GM21528 (cell line): Measurements from ENCODE around the gene CPVL.
A peak's percentile ranks its signal among the peaks of the same experiment; 100 is the strongest.
"Not testable (repeated sequence)": the region's sequence is repeated elsewhere in the genome, so short reads cannot be mapped to it uniquely, and the experiment has no call there.

Experiments used
- ATAC-seq: cut with Tn5 transposase; IDR thresholded peaks from one replicate; pipeline ENCODE4 v1.9.1; 2021; ENCODE audit warnings: mild to moderate bottlenecking, moderate library complexity; ENCODE audit not compliant: unreplicated experiment, low FRiP score

CPVL gene

DNA sequence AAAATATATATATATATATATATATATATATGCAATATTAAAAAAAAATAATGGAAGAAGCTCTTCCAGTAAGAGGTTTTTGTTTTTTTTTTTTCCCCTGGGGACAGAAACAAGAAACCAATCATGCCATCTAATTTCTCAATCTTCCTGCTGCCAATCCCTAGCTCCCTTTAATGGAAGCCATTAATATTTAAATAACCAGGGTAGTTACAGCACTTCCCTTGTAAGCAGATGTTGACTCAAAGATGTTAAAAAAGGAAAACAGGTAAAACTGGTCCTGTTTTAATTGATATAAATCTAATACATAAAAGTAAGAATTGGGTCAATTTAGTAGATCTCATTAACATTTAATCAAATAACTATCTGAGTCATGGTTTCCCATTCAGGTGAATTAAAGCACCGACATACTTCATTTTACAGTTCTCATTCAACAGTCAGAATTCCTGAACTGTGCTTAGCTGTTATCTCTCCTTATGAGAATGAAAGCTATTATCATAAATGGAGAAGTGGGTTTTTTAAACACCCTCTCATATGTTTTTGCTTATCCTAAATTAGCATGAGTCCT, 22.6 kb downstream of the CPVL start:
- no peak for ATAC-seq

DNA sequence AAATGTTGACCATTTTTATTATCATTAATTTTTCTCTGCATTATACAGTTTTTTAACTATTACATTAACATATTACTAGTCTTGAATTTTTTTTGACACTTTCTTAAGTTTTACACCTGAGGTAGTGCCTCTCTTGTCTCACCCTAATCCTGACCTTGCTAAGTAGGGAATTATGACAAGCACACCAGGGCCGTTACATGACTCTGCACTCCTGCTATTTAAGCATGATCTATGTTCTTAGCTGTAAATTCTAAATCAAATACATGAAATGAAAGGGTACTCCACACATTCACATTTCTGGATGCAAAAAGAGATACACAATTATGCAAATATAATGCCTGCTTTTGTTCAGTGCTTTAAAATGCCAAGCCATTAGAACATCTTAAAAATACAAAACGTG, 23.6 kb downstream of the CPVL start:
- ATAC-seq: no peak

DNA sequence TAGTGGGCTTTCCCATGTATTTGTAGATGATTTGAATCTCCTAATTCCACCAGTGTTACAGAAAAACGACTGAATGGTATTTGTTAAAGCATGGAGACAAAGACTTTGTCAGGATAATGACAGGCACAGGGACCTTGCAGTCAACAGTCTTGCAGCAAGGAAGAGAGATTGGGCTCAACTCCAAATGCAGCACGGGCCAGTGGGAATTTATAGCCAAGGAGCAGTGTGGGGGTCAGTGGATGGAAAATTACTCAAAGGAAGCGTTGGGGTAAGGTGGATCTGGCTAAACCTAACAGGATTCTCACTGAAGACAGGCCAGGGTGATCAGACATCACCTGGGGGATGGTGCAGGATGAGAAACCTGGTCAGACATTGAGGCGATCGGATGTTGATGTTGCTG, 24.3 kb downstream of the CPVL start:
- ATAC-seq: no peak

DNA sequence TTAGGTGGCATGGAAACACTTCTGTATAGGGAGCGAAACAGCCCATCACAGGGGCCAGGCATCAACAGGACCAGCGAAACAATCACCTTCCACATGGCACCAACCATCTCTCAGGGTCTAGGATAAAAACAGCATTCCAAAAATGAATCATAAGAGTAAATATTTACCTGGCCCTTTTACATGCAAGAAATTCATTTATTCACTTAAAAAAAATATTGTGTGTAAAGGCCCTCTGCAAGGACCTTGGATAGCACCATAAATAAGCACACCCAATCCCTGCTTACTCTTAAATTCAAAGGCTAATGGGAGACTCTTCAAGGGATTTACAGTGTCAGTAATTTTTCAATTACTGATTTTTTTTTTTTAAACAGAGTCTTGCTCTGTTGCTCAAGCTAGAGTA, 25.4 kb downstream of the CPVL start:
- ATAC-seq: no peak

DNA sequence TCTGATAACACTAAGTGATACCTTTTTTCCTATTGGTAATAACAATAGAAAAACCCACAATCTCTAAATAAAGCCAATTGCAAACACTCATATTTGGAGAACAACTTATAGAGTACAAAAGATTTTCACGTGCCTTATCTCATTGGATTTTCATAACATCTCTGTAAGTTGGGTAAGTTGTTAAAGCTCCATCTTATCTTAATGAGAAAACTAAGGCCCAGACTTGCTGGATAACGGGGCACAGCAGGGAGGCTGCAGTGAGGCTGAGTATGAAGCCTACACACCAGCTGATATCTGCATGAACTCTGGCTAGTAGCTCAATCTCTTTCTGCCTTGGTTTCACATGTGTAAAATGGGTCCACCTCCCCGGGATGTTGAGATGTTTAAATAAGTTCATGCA, 26.8 kb downstream of the CPVL start:
- ATAC-seq: no peak

DNA sequence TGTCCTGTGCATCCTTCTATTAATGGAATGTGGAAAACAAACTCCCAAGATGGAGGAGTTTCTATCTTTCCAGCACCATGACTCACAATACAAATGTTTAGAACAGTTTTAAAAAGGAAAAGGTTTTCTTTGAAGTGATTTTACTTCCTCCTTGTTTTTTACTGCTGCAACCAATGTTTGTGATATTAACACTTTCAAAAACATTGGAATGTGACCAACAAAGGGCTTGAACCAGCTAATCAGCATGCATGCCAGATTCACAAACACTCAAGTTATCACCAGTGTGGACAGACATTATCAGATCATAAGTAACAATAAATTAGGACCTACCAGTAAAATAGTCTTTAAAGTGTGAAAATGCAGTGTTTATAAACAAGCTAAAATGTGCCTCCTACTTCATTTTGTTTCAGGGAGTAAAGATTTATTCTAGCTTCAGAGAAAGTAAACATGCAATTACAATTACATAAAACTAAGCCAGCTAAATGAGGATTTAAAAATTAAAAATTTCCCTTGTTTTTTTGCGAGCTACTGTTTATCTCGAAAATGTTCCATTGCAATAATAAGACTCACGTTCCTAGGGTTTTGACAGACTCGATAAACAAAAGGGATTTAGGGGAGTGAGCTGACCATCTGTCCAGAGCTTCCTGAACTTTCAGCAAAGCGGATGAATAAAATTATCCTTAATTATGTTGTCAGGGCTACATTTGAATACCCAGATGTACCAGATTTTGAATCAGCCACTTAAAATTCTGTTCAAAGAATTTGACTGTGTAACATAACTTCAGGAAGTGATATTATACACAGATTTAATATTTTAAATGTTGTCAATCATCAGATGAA, 29.8 kb downstream of the CPVL start:
- ATAC-seq: no peak

DNA sequence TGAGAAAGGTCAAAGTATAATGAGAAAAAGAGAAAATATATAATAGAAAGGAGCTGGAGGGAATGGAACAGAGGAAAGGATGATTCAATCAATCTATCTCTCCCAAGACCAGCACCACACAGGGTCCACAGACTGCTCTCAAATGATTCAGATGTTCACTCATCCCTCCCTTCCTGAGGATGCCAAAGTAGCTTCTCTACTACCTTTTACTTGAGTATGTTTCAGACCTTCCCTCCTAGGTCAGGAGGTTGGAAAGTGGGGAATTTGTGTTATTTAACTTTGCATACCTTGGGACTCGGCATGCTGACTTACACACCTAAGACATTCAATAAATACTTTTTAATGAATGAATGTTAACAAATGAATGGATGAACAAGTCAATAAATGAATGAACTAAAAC, 30.6 kb downstream of the CPVL start:
- ATAC-seq: no peak

DNA sequence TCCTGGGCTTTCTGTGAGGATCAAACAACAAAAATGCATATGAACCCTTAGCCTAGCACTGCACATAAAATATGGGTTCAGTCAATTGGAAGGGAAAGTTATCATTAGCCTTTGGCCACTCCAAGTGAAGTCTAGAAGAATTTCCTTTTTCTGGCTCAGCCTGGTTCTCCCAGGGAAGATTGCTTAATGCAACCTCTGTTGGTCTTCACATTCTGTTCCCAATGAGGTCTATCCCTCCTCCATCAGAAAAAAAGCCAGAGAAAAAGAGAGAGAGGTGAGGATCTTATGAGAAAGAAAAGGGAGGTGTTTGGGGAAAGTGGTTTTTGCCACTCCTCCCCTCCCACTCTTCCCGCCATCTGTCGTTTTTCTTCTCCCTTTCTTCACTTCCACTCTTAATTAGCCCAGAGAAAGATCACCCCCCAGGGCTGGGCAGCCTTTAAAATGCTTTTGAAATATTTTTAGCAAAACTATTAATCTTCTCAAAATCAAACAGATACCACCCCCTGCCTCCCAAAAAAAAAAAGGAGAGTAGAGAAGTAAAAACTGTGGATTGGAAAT, 31.1 kb downstream of the CPVL start:
- no peak for ATAC-seq

DNA sequence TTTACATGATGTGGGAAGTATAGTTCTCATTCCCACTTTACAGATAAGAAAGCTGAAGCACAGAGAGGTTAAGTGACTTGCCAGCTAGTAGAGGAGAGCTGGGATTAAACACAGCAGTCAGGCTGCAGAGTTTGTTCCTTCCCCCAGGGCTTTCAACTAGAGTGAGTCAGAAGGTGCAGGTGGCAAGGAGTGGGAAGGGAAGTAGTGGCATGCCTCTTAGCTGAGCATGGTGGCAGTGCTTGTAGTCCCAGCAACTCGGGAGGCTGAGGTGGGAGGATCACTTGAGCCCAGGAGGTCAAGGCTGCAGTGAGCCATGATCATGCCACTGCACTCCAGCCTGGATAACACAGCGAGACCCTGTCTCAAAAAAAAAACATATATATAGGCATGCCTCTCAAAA, 32.1 kb downstream of the CPVL start:
- ATAC-seq: not testable (repeated sequence)

DNA sequence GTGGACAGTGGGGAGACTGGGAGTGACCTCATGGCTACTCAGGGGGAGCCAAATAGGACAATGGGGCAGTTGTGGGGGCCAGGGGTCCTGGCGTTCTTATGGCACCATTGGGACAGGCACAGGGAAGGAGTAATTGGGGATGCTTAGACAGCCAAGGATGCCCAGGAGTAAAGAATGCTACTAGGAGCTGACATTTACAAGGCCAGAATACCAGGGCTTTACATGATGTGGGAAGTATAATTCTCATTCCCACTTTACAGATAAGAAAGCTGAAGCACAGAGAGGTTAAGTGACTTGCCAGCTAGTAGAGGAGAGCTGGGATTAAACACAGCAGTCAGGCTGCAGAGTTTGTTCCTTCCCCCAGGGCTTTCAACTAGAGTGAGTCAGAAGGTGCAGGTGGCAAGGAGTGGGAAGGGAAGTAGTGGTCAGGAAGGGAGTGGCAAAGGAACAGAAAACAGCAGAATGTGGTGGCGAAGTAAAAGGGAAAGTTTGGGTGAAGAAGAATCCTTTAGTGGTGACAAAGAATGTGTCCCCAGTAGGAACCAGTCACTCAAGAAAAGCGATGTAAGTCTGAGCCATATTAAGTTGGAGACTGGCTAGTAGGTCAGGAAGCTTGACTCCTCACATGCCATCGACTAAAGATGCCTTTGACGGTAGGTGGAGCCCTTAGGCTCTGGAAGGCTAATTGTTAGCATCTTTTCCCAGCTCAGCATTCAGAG, 32.8 kb downstream of the CPVL start:
- no peak for ATAC-seq

DNA sequence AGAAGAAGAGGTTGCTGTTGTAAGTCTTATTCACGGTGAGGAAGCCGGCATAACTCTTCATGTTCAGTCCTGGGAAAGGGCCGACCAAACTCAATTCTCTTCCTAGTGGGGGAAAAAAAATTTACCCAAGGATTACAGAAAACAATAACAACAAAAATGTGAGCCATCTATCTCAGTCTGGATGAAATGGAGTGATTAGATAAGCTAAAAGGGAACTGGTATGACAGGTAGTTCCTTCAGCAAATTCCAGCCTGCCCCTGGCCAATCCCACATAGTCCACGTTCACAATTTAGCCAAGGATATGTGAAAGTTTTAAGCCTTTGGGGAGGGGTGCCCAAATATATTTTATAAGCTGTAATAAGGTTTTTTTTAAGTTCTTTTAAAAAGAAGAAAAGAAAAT, 33.6 kb downstream of the CPVL start:
- ATAC-seq: no peak

DNA sequence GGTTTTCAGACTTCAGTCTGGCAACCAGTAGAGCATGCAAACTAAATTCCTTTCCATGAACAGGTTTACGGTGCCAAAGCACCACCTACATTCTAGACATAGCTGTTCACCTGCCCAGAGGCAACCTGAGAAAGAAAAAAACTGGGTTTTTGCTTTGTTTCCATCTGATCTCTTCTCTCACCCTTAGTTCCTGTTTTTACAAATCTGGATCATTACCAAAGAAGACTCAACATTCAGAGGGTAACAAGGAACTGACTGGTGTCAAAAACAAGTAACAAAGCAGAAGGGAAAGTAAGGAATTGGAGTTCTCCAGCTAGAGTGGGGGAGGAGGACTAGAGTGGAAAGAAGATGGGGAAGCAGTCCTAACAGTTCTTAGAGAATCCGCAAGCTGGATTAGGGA, 36.4 kb downstream of the CPVL start:
- ATAC-seq: no peak

DNA sequence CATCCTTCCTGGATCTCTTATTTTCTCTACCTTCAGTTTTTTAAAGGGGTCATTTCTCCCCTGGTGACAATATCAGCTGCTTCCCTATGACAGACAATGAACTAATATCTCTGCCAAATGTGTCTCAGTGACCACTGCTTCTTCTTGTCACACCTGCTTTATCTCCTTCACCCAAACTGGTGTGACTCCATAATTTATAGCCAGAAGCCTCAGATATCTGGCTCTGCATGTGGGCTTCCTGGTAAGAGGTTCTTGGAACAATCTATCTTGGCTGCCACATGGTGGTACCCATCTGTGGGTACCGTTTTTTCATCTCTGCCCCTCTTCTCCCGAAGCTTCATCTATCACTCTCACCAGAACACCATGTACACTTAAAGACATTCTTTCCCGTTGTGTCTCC, 37.0 kb downstream of the CPVL start:
- ATAC-seq: no peak

DNA sequence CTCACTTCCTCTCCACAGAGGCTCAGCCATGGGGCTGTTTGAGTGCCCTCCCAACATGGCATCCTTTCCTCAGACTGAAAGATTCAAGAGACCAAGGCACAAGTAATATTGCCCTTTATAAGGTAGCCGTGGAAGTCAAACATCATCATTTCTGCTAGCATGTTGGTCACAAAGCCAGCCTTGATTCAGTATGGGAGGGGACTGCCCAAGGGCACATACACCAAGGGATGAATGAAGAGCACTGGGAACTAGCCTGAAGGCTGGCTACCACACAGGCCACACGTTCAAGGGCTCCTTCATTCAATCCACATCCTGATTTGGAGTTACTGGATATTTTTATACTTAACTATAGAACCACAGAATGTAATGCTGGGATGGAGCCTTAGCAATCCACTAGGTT, 39.3 kb downstream of the CPVL start:
- ATAC-seq: no peak

DNA sequence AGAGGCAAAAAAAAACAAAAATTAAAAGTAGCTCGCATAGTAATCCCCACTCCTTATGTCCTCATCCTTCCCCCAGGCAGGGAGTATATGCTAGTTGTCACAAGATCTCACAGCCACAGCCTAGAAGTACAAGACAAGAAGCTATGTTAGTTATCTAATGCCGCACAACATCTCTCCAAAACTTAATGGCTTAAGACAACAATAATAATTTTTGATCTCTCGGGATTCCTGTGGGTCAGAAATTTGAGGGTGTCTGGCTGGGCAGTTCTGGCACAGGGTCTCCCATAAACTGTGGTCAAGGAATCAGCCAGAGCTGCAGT, 39.7 kb downstream of the CPVL start:
- no peak for ATAC-seq

DNA sequence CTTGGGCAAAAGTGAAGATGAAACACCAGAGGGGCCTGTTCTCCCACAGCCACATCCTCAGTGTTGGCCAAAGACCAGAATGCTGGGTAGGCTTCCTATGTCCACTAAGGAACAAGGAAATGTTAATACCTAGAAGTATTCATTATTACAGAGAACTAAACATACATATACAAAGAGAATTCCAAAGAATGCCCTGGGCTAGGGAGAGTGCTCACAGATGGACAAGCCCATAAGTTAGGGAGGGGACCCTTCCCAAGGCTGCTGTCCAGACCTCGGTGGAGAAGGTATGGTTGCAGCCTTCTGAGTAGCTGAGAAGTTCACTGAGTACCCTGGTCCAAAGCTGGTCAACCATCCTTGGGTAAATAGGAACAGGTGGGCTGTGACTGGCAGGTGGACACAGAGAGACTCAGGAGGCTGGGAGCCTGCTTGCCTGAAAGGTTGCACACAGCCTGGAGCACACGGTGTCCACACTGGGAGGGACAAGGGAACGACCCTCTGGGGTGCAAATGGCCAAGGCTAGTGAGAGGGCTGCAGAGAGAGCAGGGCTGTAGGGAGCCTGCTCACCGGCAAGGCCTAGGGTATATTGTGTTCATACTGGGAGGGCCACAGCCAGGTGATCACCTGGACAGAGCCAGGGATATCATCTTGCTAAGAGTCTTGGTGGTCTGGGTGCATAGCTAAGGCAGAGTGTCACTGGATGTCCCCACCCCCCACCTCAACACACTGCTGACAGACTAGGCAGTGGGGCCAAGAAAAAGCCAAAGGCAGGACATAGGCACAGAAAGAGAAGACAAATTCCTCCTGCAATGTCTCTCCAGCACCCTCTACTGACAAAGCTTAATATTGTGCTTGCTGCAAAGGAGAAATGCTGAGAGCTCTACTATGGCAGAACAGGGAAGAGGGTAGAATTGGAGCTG, 40.3 kb downstream of the CPVL start:
- peak; percentile 55 for ATAC-seq

DNA sequence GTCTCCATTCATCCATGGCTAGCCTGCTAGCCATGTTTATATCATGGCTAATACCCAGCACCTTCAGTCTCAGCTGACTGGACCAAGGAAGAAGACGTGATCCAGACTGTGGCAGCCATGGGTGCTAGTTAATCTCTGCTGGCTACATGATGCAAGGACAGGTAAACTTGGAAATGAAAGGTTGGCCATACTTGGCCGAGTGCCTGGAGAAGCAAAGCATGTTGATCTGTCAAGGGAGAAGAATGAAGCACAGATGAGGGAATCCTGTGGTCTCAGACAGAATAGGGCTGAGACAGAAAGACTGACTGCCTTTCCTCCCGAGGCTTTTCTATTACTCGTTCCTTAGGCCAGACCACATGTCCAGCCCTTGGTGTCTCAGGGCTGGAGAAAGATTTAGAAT, 41.1 kb downstream of the CPVL start:
- ATAC-seq: no peak

DNA sequence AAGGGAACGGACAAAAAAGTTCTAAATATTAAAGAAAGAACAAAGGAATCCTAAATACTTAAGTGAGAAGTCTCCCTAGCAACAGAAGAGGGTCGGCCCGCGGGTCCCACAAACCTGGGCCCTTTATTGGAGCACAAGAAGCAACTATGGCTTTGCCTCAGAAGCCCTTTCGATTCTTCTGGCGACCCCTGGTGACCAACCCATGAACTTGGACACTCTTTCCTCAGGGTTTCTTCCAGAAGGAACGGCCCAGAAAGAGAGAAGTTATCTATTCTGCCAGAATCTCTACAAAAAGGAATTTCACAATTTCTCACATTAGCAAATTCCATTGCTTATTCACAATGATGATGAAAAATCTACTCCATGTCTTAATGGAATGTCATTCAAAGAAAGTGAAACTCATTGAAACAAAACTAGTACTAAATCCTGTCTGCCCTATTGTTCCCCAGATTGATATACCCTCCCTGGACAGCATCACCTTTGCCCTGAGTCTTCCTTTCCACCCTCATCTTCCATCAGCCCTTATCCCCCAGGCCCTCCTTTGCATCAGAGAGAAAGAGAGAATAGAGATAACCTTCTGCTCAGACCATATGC, 43.7 kb downstream of the CPVL start:
- ATAC-seq: no peak

DNA sequence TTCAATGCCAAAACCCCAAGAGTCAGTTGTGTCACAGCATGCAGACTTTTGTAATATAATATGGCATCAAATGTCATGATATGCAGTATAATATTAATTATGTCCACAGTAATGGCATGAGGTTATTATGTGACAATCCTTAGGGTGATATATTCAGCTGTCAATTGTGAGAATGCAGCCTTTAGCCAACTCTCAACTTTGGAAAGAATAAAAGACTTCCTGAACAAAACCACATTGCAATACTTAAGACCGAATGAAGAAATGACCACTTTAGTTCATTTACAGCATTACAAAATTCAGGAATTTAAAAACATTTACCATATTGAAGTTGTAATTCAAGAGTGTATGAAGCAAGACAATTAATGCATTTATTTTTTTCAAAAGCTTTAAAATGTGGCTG, 45.4 kb downstream of the CPVL start:
- ATAC-seq: no peak
